ENCODE results near the gene SEC16A.

- TF ChIP-seq CTCF (IDR thresholded peaks at IDR 0.05) (no peak), POLR2A (IDR thresholded peaks at IDR 0.05) (no peak)
These were observed 73.0 kb downstream of the SEC16A start for GRCh38 chr9:136409557-136410455.
